Uterus (tissue), 4 donors: ENCODE results near the gene SSR4. TPM values are rescaled to one million over a fixed set of nuclear protein-coding genes. Genes with fewer than 3 reads are reported as not detected.

Experiments used
- DNase-seq, 2 donors: peaks; one replicate each; pipeline ENCODE4 v3.0.0-alpha.2; 2019 to 2020
- H3K27ac ChIP-seq, 2 donors: fragments of 200-600 bp; sonication (generic); 1 replicate in 1 of 2; 2 replicates in 1 of 2; pipeline ENCODE4 v1.5.1; 2016 to 2018
- H3K27me3 ChIP-seq, 2 donors: fragments of 200-600 bp; sonication (generic); one replicate each; pipeline ENCODE4 v1.5.1; 2018 to 2019; ENCODE audit warnings: control low read depth in 1 of 2
- H3K36me3 ChIP-seq, 2 donors: fragments of 200-600 bp; sonication (generic); one replicate each; pipeline ENCODE4 v1.5.1; 2019; ENCODE audit warnings: control low read depth in 1 of 2
- H3K4me1 ChIP-seq, 2 donors: fragments of 200-600 bp; sonication (generic); one replicate each; pipeline ENCODE4 v1.5.1; 2018 to 2019; ENCODE audit warnings: control low read depth in 1 of 2
- H3K4me3 ChIP-seq, 2 donors: fragments of 200-600 bp; sonication (generic); 1 replicate in 1 of 2; 2 replicates in 1 of 2; pipeline ENCODE4 v1.5.1; 2018 to 2019; ENCODE audit warnings: mild to moderate bottlenecking in 1 of 2
- H3K9me3 ChIP-seq, 2 donors: fragments of 200-600 bp; sonication (generic); one replicate each; pipeline ENCODE4 v1.5.1; 2019; ENCODE audit warnings: control low read depth in 1 of 2
- CTCF ChIP-seq, 4 experiments: fragments of 200-600 bp in 2 of 4; fragments of 450-650 bp in 2 of 4; sonication (generic) in 2 of 4; IDR thresholded peaks; one replicate each; pipeline ENCODE4 v1.5.1; 2016 to 2019; ENCODE audit warnings: antibody characterized with exemption in 4 of 4, mild to moderate bottlenecking in 2 of 4, moderate library complexity in 1 of 4
- POLR2A ChIP-seq, 2 donors: fragments of 450-650 bp; IDR thresholded peaks; one replicate each; pipeline ENCODE4 v1.6.1; 2016; ENCODE audit warnings: antibody characterized with exemption in 2 of 2, mild to moderate bottlenecking in 1 of 2, moderate library complexity in 1 of 2
- intact Hi-C: fragments of 100-400 bp; cut with DNase I; formaldehyde crosslinking; loops from one replicate; pipeline ENCODE4 v1.15.1; 2023; ENCODE audit warnings: low total_unique reads
- total RNA-seq, 4 donors: library from RNA; depleted of rRNA in 3 of 4; stranded (reverse); fragments of >200 nt in 3 of 4; gene quantifications; one replicate each; pipeline versions ENCODE4 v1.1.0 to v1.2.4, GENCODE V29; 2014 to 2023
- donor health status: DM: yes; HTN: yes; CAD: no.

Gene SSR4
- total RNA-seq, 4 donors from 2014 or later: 26.9 to 633 (median 103) TPM

- no peaks in the 10 kb centered on the region for H3K27me3 ChIP-seq
- intact Hi-C loops: no loop called here
- no peak for DNase-seq
Observed at GRCh38 chrX:153804621-153805020, 10.2 kb downstream of the SSR4 start.

DNA sequence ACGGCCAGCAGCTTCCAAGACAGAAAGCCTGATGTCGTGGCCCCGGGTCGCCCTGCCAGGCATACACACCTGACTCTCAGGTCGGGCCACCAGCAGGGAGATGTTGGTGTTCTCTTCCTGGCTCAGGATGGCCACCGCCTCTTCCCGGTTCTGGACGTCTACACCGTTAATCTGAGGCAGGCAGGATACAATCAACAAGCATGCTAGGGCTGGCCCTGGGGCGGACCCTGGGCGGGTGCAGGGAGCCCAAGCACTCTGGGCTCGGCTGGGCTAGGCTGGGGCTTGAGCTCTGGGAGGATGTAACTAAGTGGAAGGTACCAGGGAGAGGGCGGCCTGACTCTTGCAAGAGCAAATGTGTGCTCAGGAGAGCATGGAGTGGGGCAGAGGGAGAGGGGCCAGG is 11.0 kb downstream of the SSR4 start:
- Histone ChIP-seq H3K27me3 (no peaks in the 10 kb centered on the region), H3K36me3 (no peaks in the 10 kb centered on the region), H3K4me1 (no peaks in the 10 kb centered on the region), H3K9me3 (no peaks in the 10 kb centered on the region), H3K27ac (no peak overlapping the region), H3K4me3 (no peak overlapping the region)
- no peak for DNase-seq
- TF ChIP-seq POLR2A (IDR thresholded peaks at IDR 0.05) (no peak), CTCF (IDR thresholded peaks at IDR 0.05) (no peak)
- intact Hi-C loops: no loop called here

More at GRCh38 chrX:153804621-153805020, 10.2 kb downstream of the SSR4 start:
- Histone ChIP-seq H3K36me3 (no peaks in the 10 kb centered on the region), H3K9me3 (no peaks in the 10 kb centered on the region), H3K4me3 (no peak overlapping the region), H3K27ac (no peak overlapping the region), H3K4me1 (no peaks in the 10 kb centered on the region)
- TF ChIP-seq CTCF (IDR thresholded peaks at IDR 0.05): no peak
- no peak for TF ChIP-seq POLR2A (IDR thresholded peaks at IDR 0.05)

DNA sequence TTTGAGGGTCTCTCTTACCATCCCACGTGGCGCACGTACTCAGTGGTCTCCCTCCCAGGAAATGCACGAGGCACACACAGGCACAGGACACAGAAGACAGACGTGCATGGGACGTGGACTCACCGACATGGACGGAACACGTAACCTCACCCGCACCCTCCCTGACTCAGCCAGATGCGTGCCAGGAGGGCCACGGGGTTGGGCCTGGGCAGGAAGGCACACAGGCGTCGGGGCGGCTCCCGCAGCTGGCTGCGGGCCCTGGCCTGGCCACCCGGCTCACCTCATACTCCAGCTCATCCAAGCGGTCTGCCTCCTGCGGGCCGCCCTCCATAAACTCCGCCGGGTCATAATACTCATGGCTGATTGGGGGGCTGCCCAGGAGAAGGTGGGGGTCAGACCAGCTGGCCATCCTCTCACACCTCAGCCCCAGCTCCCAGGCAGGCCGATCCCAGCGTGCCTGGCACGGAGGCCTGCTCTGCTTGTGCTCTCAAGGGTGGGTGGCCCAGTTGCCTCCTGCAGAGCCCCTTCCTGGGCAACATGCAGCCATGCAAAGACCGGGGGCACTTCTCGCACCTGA is 12.6 kb downstream of the SSR4 start:
- H3K4me1 ChIP-seq: no peaks in the 10 kb centered on the region
- intact Hi-C loops: no loop called here
- no peak overlapping the region for H3K4me3 ChIP-seq
- no peak for DNase-seq
- TF ChIP-seq CTCF (IDR thresholded peaks at IDR 0.05) (no peak), POLR2A (IDR thresholded peaks at IDR 0.05) (no peak)
- no peaks in the 10 kb centered on the region for H3K36me3 ChIP-seq
- H3K9me3 ChIP-seq: no peaks in the 10 kb centered on the region
- H3K27ac ChIP-seq: no peak overlapping the region
- H3K27me3 ChIP-seq: no peaks in the 10 kb centered on the region

GRCh38 chrX:153807976-153808375 is 13.5 kb downstream of the SSR4 start:
- no peak overlapping the region for H3K4me3 ChIP-seq
- no peaks in the 10 kb centered on the region for H3K36me3 ChIP-seq
- intact Hi-C loops: no loop called here
- TF ChIP-seq POLR2A (IDR thresholded peaks at IDR 0.05) (no peak), CTCF (IDR thresholded peaks at IDR 0.05) (no peak)
- no peaks in the 10 kb centered on the region for H3K9me3 ChIP-seq
- H3K27me3 ChIP-seq: no peaks in the 10 kb centered on the region
- no peaks in the 10 kb centered on the region for H3K4me1 ChIP-seq
- H3K27ac ChIP-seq: no peak overlapping the region
- no peak for DNase-seq

- DNase-seq: no peak
- no peak overlapping the region for H3K4me3 ChIP-seq
- no peaks in the 10 kb centered on the region for H3K27me3 ChIP-seq
- intact Hi-C loops: no loop called here
- no peaks in the 10 kb centered on the region for H3K4me1 ChIP-seq
- H3K9me3 ChIP-seq: no peaks in the 10 kb centered on the region
- H3K27ac ChIP-seq: no peak overlapping the region
- no peaks in the 10 kb centered on the region for H3K36me3 ChIP-seq
- TF ChIP-seq POLR2A (IDR thresholded peaks at IDR 0.05): no peak
- TF ChIP-seq CTCF (IDR thresholded peaks at IDR 0.05): no peak
Observed at GRCh38 chrX:153812220-153812619, 17.8 kb downstream of the SSR4 start.
